ENCODE results near the gene PNKD.

- TF ChIP-seq, protein P1, sequence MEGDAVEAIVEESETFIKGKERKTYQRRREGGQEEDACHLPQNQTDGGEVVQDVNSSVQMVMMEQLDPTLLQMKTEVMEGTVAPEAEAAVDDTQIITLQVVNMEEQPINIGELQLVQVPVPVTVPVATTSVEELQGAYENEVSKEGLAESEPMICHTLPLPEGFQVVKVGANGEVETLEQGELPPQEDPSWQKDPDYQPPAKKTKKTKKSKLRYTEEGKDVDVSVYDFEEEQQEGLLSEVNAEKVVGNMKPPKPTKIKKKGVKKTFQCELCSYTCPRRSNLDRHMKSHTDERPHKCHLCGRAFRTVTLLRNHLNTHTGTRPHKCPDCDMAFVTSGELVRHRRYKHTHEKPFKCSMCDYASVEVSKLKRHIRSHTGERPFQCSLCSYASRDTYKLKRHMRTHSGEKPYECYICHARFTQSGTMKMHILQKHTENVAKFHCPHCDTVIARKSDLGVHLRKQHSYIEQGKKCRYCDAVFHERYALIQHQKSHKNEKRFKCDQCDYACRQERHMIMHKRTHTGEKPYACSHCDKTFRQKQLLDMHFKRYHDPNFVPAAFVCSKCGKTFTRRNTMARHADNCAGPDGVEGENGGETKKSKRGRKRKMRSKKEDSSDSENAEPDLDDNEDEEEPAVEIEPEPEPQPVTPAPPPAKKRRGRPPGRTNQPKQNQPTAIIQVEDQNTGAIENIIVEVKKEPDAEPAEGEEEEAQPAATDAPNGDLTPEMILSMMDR (IDR thresholded peaks at IDR 0.05 in 2 of 3, conservative IDR thresholded peaks at IDR 0.05 in 1 of 3; ENCODE audit: borderline replicate concordance in 1 of 3, insufficient read depth in 1 of 3, low read depth in 2 of 3, low read length in 2 of 3): no peak
- TF ChIP-seq EZH2 (IDR thresholded peaks at IDR 0.05): no peak
- no peak for TF ChIP-seq SP1 (IDR thresholded peaks at IDR 0.05; ENCODE audit: low read depth)
- no peak for TF ChIP-seq POLR2A (IDR thresholded peaks at IDR 0.05; ENCODE audit: borderline replicate concordance, extremely low read depth, insufficient read depth, insufficient read length)
Measured at GRCh38 chr2:218392459-218392858, 122.1 kb downstream of the PNKD start.
